ENCODE measurements around the gene PLAGL2.
"Not testable (repeated sequence)": the region's sequence is repeated elsewhere in the genome, so short reads cannot be mapped to it uniquely, and the experiment has no call there.

Gene PLAGL2

DNA sequence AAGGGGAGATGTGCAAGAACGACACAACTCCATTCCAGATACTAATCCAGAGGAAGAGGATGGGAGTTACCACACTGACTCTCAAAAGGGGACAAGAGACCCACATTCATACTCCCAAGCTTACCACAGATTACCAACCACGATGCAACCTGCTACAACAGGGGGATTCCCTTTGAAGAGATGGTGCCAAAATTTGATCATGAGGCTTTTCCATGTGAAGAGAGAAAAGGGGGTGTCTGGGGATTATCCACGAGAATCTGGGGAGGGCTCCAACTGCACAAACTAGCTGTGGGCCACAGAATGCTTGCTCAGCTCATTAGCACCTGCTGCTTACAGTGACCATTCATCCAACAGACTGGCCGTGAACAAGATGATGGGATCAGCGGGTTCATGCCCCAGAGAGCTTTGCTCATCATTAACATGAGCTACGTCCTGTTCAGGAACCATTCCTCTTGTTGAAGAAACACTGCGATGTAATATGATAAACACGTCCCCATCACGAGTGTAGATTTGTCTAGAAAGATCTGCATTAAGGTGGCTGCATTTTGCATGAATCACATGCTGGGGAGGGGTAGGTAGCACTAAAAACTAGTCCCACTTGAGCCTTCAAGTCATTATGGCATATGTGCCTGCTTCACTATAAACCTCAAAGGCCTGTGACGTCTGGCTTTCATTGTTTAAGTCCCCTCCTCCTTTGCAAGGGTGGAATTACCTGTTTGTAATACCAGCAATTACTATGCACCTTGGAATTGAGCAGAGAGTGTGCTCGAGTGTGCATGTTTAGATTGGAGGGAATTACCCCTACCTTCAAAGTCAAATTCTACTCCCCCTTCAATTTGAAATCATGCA lies 4.0 kb downstream of the PLAGL2 start:
- no peak for DNase-seq

DNA sequence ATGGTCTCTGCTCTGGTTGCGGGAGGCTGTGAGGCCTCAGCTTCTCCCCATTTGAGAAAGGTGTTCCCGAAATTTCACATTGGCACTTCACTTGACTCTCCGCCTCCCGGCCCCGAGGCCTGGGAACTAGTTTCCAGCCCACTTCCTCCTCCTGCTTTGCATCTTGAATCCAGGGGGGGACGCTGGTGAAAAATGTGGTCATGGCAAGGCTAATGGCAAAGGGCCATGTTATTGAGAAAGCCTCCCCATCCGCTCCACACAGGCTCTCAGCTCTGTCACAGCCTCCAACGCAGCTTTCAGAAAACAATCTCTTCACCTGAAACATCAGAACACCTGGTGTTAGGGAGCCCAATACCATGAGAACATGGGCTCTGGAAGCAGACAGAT lies 5.6 kb downstream of the PLAGL2 start:
- no peak for DNase-seq

- no peak for DNase-seq
Measured at GRCh38 chr20:32201296-32201976, 6.1 kb downstream of the PLAGL2 start.

GRCh38 chr20:32199006-32199405 lies 8.5 kb downstream of the PLAGL2 start:
- no peak for DNase-seq

- DNase-seq: not testable (repeated sequence)
Measured at GRCh38 chr20:32197136-32197535, 10.4 kb downstream of the PLAGL2 start.

- not testable (repeated sequence) for DNase-seq
Measured at GRCh38 chr20:32196613-32197012, 10.9 kb downstream of the PLAGL2 start.

- no peak for DNase-seq
Measured at GRCh38 chr20:32195581-32195980, 12.0 kb downstream of the PLAGL2 start.

- no peak for DNase-seq
Measured at GRCh38 chr20:32193996-32194395, 13.5 kb downstream of the PLAGL2 start.

DNA sequence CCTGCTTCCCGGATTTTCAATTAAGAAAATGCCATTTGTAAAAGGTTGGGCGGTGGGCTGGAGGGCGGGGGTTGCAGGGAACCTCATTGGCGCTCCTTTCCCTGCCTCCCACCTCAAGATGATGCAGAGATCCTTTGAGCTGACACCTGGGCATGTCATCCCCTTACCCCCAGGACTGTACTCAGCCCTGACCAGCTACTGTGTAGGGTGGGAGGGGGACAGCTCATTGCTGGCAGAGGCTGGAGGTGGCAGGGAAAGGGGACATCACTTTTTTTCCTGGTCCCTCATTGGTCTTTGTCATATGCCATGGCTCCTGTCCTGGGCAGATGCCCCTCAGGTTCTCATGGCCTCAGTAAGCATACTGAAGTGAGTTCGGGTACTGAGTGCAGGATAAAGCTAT lies 14.2 kb downstream of the PLAGL2 start:
- not testable (repeated sequence) for DNase-seq

DNA sequence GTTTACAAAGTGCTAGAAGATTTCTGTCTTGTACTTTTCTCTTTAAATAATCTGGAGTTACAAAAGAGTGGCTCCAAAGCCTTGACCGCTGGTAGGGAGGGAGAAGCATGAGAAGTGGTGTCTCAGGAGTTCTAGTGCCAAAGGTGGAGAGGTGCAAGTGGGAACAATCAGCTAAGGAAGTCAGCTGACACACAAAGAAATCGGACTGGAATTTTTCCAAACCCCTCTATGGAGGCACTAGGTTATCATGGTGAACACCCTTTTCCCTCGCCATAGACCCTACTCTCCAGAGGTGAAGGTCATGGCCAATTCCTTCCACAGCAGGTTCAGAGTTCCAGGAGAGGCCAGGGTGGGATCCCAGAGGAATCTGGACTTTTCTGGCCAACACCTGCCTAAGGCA lies 14.8 kb downstream of the PLAGL2 start:
- DNase-seq: no peak

DNA sequence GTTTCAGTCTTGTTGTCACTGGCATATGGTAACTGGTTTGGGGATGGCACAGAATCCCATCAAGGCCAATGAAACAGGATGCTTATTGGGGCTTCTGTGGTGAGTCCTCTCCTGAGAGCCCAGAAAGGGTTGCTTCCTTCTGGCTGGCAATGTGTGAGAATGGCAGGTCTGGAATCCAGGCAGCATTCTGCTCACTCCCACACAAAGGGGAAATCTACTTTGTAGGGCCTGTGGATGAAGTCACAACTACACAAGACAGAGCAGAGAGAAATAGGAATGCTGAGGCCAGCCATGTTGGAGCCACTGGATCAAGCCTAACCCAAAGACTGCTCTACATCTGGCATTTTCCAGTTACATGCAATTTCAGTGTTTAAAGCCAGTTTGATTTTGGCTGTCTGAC lies 15.7 kb downstream of the PLAGL2 start:
- no peak for DNase-seq

- DNase-seq: no peak
Measured at GRCh38 chr20:32191422-32191821, 16.1 kb downstream of the PLAGL2 start.

DNA sequence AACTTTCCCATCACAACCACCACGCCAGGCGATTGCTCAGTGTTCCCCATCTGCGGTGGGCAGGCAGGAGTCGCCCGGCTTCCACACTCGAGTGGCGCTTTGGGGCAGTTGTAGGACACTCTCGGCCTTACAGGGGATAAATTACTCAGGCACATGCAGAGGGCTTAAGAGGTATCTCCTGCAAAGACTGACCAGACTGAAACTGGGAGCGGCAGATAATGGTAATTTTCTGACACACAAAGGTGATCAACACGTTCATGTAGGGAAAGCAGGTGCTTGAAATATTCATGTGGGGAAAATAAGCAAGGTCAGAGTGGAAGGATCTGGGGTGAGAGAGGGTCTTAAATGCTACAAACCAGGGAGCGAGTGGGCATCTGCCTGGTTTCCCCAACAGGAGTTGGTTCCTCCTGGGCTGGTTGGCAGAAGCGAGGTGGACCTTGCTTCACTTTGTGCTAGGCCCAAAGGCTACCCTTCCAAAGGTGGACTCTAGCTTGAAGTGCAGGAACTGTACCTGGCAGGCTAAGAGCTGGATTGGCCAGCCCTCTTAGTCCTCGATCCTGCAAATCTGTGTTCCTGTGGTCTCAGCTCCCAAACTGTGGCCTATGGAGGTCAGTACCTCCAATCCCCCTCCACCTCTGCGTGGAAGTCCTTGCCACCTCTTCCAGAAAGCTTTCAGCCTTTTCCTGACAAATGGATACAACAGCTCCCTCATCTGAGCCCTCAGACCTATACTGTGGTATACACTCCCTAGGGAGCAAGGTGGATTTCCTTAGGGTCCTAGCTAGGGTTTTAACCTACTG lies 16.7 kb downstream of the PLAGL2 start:
- DNase-seq: peak; percentile 70

DNA sequence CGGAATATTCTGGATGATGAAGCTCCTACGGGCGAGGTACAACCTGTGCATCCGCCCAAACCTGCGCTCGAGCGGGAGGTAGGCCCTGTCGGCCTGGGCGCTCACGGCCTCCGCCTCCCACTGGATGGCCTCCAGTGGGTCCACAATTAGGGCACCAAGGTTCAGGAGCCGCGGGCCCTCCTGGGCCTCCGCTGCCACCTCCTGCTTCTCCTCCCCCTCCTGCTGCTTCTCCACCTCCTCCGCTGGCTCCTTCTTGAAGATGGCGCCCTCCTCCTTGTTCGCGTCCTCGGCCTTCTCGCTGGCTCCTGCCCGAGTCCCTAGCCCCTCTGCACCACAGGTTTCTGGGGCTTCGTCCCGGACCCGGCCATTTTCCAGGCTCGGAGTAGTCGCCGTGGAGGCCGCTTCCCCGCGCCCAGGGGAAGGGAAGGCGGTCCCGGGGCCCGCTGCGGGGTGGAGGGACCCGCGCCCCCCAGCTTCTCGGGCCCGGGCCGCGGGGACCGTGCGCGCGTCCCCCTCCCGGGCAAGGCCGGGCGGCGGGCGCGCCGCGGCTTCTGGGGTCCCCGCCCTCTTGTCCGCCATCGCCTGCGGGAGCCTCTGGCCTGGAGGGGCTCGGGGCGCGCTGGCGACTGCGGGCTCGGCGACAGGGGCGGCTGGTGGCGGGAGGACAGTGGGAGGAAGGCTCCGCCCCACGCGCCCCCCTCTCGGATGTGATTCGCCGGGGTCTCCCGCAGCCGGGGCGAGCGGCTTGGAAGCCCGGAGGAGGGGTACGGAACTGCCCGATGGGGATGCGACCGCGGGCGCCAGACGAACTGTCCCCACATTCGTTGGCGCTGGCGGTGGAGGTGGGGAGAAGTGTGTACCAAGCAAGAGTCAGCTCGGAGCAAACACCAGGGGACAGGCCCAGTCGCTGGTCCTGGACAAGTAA lies 17.6 kb downstream of the PLAGL2 start:
- DNase-seq: peak; percentile 82

DNA sequence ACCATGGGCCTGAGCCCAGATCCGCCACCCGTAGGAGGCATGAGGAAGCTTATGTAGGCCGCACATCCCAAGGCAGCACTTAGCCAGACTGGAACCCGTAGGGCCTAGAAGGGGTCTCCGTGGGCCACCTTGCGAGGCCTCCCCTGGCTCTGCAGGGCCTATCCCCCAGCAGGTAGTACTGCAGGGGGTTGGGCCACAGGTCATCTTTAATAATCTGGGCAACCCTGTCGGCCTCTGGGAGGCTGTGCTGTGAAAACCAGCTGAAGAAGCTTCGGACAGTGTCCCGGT lies 18.5 kb downstream of the PLAGL2 start:
- DNase-seq: no peak

DNA sequence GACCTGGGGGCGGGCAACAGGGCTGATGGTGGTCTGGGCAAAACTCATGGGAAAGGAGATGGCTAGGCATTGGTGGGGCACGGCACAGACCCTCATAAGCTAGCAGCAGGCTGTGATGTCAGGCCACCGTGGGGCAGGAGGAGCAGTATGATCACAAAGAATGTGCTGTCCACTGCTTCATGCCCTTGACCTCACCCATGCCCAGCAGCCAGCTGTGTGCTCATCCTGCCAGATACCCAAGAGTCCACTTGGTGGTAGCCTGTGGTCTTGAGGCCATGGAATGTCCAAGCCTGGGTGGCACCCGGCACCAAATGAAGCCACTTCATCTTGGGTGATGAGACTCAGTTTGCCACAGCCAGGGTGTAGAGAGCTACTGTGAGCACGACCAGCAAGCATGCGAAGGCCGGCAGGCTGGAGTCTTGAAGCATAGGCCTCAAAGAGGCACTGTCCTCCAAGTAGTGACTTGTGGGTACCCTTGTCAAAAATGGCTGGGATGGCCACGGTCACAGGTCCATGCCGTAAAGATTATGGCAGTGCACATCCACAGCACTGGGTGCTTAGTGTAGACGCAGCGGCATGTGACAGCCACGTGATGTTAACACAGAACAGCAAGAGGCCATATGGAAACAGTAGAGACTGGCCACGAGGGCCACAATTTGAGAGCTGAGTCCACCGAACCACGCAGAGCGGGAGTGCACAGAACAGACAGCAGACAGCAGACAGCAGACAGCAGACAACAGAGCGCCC lies 19.0 kb downstream of the PLAGL2 start:
- no peak for DNase-seq

DNA sequence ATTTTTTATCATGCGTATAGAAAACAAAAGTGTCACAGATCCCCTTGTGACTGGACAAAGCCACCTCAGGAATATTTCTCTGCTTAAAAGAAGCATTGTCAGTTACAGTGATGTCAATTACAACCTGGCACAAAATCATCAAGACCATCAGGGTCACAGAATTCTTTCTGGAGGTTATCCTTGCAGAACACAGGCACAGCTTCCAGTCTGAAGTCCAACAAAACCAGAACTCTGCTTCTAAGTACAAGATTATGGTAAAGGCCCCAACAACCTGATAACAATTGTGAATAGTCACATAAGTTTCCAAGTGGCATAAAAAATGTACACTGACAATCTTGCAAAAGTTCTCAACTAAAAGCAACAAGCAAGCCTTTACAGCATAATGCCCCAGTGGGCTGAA lies 21.0 kb downstream of the PLAGL2 start:
- DNase-seq: no peak

- DNase-seq: no peak
Measured at GRCh38 chr20:32184961-32185603, 22.5 kb downstream of the PLAGL2 start.

- no peak for DNase-seq
Measured at GRCh38 chr20:32183947-32184635, 23.5 kb downstream of the PLAGL2 start.

- no peak for DNase-seq
Measured at GRCh38 chr20:32181606-32182005, 25.9 kb downstream of the PLAGL2 start.

DNA sequence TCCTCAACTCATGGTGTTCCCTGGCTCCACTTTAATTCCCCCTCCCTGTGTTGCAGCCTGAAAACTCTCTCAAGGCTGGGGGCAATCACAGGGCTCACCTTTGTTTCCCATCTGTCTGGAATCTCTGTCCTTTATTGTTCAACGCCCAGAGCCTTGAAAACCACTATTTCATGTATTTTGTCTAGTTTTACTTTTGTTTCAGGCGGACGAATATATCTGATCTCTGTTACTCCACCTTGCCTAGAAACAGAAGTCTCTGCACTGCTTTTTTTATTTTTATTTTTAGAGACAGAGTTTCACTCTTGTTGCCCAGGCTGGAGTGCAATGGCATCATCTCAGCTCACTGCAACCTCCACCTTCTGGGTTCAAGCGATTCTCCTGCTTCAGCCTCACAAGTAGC lies 27.6 kb downstream of the PLAGL2 start:
- no peak for DNase-seq

Data from activated CD8-positive, alpha-beta memory T cell treated with anti-CD3 and anti-CD28 coated beads for 24 hours (primary cell).